ENCODE results near the gene CACHD1. TPM values are rescaled to one million over a fixed set of nuclear protein-coding genes. Genes with fewer than 3 reads are reported as not detected.

The CACHD1 gene
- total RNA-seq, 1 donor from 2014 or later, result 12.1 TPM

DNA sequence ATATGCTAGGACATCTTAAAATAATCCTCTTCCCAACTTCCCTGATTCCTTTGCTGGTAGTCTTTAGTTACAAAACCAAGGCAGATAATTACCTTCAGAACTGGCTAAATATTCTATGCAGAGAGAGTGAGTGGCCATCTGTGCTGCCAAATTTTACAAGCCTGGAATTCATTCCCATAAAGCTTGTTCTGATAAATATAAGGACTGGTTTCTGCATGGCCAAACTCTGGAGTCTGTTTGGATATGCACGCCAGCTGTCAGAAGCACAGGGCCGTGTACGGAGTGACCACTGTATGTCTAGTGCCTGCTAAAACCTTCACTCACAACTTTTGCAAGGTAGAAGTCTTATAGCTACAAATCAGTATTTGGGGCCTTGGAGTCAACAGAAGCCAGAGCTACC lies 208.4 kb downstream of the CACHD1 start:
- DNase-seq (ENCODE audit: low read depth), result no peak
- no peak overlapping the region for H3K4me3 ChIP-seq (ENCODE audit: low read depth, low read length)
- H3K36me3 ChIP-seq (ENCODE audit: control insufficient read depth, insufficient read depth, low read length), result peaks cover 2% of the 10 kb centered on the region
- H3K27me3 ChIP-seq (ENCODE audit: control insufficient read depth, insufficient read depth, low read length), result no peaks in the 10 kb centered on the region
- TF ChIP-seq, protein P1, sequence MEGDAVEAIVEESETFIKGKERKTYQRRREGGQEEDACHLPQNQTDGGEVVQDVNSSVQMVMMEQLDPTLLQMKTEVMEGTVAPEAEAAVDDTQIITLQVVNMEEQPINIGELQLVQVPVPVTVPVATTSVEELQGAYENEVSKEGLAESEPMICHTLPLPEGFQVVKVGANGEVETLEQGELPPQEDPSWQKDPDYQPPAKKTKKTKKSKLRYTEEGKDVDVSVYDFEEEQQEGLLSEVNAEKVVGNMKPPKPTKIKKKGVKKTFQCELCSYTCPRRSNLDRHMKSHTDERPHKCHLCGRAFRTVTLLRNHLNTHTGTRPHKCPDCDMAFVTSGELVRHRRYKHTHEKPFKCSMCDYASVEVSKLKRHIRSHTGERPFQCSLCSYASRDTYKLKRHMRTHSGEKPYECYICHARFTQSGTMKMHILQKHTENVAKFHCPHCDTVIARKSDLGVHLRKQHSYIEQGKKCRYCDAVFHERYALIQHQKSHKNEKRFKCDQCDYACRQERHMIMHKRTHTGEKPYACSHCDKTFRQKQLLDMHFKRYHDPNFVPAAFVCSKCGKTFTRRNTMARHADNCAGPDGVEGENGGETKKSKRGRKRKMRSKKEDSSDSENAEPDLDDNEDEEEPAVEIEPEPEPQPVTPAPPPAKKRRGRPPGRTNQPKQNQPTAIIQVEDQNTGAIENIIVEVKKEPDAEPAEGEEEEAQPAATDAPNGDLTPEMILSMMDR (IDR thresholded peaks at IDR 0.05; ENCODE audit: insufficient read depth, low read length, poor library complexity, severe bottlenecking), result no peak

DNA sequence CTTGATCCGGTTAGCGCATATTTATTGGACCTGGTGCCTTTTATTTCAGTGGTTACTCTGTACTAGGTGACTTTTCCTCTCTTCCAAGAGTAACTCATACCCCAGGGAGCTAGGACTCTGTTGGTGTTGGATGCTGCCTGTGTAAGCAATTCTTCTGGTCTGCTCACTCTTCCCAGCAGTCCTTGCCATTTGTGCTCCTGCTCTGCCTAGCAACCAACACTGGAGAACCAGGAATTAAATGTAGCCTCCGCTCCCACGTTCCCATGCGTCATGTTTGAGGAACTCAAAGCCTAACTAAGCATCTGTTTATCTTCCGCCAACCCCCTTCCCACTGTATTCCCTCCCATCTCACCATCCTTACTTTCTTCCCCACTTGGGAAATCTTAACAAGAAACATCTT lies 209.2 kb downstream of the CACHD1 start:
- Histone ChIP-seq H3K27me3 (ENCODE audit: control insufficient read depth, insufficient read depth, low read length) (no peaks in the 10 kb centered on the region), H3K4me3 (ENCODE audit: low read depth, low read length) (no peak overlapping the region), H3K36me3 (ENCODE audit: control insufficient read depth, insufficient read depth, low read length) (peaks cover 2% of the 10 kb centered on the region)
- no peak for DNase-seq (ENCODE audit: low read depth)
- TF ChIP-seq, protein P1 (IDR thresholded peaks at IDR 0.05; ENCODE audit: insufficient read depth, low read length, poor library complexity, severe bottlenecking), result no peak

DNA sequence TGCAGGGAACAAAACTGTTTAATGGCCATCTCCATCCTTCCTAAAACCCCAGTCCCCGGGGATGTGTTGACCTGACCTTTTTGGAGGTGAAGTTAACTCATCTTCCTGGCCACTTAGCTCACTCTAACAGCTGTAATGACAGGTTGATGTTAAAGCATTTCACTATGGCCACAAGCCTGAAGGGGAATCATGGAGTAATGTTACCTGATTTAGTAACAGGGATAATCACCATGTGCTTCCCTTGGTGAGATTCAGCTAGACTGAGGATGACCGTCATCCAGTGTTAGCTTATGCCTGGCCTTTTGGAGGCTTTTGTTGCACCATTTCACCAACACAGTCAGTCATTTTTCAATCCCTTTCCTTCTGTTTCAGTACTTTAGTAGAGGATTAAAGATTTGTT lies 210.7 kb downstream of the CACHD1 start:
- TF ChIP-seq, protein P1 (IDR thresholded peaks at IDR 0.05; ENCODE audit: insufficient read depth, low read length, poor library complexity, severe bottlenecking), result no peak
- no peak for DNase-seq (ENCODE audit: low read depth)
- no peaks in the 10 kb centered on the region for H3K27me3 ChIP-seq (ENCODE audit: control insufficient read depth, insufficient read depth, low read length)
- no peak overlapping the region for H3K4me3 ChIP-seq (ENCODE audit: low read depth, low read length)
- peaks cover 2% of the 10 kb centered on the region for H3K36me3 ChIP-seq (ENCODE audit: control insufficient read depth, insufficient read depth, low read length)

DNA sequence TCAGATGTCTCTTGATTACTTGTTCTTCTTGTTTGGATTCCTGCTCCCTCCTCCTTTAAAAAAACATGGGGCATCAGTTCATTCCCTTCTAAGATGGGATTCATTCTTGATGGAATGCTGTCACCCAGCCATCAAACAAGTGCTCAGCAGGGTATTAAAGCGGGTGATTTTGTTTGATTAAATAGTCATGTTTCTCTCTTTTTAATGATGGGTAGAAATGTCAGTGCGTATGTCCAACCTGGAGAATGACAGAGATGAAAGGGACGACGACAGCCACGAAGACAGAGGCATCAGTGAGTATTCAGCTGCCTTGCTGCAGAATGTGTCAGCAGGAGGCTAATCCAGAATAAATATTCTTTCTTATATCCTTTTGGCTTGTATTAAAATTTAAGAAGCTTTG lies 211.1 kb downstream of the CACHD1 start:
- Histone ChIP-seq H3K4me3 (ENCODE audit: low read depth, low read length) (no peak overlapping the region), H3K27me3 (ENCODE audit: control insufficient read depth, insufficient read depth, low read length) (no peaks in the 10 kb centered on the region), H3K36me3 (ENCODE audit: control insufficient read depth, insufficient read depth, low read length) (peaks cover 2% of the 10 kb centered on the region)
- TF ChIP-seq, protein P1 (IDR thresholded peaks at IDR 0.05; ENCODE audit: insufficient read depth, low read length, poor library complexity, severe bottlenecking), result no peak
- no peak for DNase-seq (ENCODE audit: low read depth)

DNA sequence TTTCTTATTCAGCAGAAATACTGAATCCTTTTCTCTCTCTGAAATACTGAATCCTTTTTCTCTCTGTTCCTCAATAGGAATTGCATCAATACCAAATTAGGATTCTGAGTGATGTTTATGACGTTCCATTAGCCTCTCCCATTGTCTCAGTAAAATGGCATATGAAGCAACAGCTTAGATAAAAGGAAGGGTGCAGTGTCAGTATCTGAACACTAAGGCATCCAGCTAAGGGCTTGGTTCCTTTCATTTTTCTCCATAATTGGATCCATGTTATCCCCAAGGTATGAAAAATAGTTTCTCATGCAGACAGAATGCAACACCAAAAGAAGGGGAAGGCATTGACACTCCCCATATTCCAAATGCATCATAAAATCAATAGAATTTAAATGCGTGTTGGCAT lies 213.5 kb downstream of the CACHD1 start:
- Histone ChIP-seq H3K27me3 (ENCODE audit: control insufficient read depth, insufficient read depth, low read length) (no peaks in the 10 kb centered on the region), H3K36me3 (ENCODE audit: control insufficient read depth, insufficient read depth, low read length) (no peaks in the 10 kb centered on the region), H3K4me3 (ENCODE audit: low read depth, low read length) (no peak overlapping the region)
- DNase-seq (ENCODE audit: low read depth), result no peak
- TF ChIP-seq, protein P1 (IDR thresholded peaks at IDR 0.05; ENCODE audit: insufficient read depth, low read length, poor library complexity, severe bottlenecking), result no peak

DNA sequence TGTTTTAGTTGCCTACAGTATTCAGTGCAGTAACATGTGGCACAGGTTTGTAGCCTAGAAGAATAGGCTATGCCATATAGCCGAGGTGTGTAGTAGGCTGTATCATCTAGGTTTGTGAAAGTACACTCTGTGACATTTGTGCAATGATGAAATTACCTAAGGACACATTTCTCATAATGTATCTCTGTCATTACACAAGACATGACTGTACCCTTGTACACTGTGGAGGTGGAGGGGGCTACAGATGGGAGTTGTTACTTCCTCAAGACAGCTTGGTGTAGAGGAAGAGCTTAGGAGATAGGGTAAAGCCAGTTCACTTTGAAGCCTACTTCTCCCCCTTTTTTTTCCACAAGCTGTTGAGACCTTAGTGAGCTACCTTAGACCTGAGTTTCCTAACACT lies 215.3 kb downstream of the CACHD1 start:
- no peak for DNase-seq (ENCODE audit: low read depth)
- H3K36me3 ChIP-seq (ENCODE audit: control insufficient read depth, insufficient read depth, low read length), result no peaks in the 10 kb centered on the region
- TF ChIP-seq, protein P1 (IDR thresholded peaks at IDR 0.05; ENCODE audit: insufficient read depth, low read length, poor library complexity, severe bottlenecking), result no peak
- H3K27me3 ChIP-seq (ENCODE audit: control insufficient read depth, insufficient read depth, low read length), result no peaks in the 10 kb centered on the region
- H3K4me3 ChIP-seq (ENCODE audit: low read depth, low read length), result no peak overlapping the region

All from kidney epithelial cell (primary cell).